Hepatocyte (in vitro differentiated cells): Measurements from ENCODE around the gene TXNRD2. TPM values are rescaled to one million over a fixed set of nuclear protein-coding genes. Genes with fewer than 3 reads are reported as not detected.

Experiments used
- DNase-seq: peaks from one replicate; pipeline ENCODE4 v3.0.0-alpha.2; 2016; ENCODE audit warnings: low spot score
- H2AFZ ChIP-seq: fragments of 200-600 bp; sonication (generic); 2 replicates; pipeline ENCODE4 v1.6.0; 2016; ENCODE audit warnings: antibody characterized with exemption, mild to moderate bottlenecking
- H3K27ac ChIP-seq: fragments of 200-600 bp; sonication (generic); 2 replicates; pipeline ENCODE4 v1.5.1; 2016; ENCODE audit warnings: mild to moderate bottlenecking
- H3K27me3 ChIP-seq: fragments of 200-600 bp; sonication (generic); 2 replicates; pipeline ENCODE4 v1.6.1; 2016
- H3K36me3 ChIP-seq: fragments of 200-600 bp; sonication (generic); replicated peaks from 2 replicates; pipeline ENCODE4 v1.5.1; 2016; ENCODE audit warnings: low read depth; ENCODE audit not compliant: insufficient read depth
- H3K4me1 ChIP-seq: fragments of 200-600 bp; sonication (generic); 2 replicates; pipeline ENCODE4 v1.5.1; 2016; ENCODE audit warnings: mild to moderate bottlenecking, moderate library complexity; ENCODE audit not compliant: insufficient read depth
- H3K4me2 ChIP-seq: fragments of 200-600 bp; sonication (generic); 2 replicates; pipeline ENCODE4 v1.6.0; 2016
- H3K4me3 ChIP-seq: fragments of 200-600 bp; sonication (generic); 2 replicates; pipeline ENCODE4 v1.5.1; 2016; ENCODE audit warnings: mild to moderate bottlenecking
- H3K79me2 ChIP-seq: fragments of 200-600 bp; sonication (generic); 2 replicates; pipeline ENCODE4 v1.6.0; 2017; ENCODE audit warnings: mild to moderate bottlenecking
- H3K9me2 ChIP-seq: fragments of 200-600 bp; sonication (generic); replicated peaks from 2 replicates; pipeline ENCODE4 v1.6.0; 2017; ENCODE audit warnings: mild to moderate bottlenecking; ENCODE audit not compliant: insufficient read depth
- H3K9me3 ChIP-seq: fragments of 200-600 bp; sonication (generic); 2 replicates; pipeline ENCODE4 v1.5.1; 2016; ENCODE audit warnings: low read depth, mild to moderate bottlenecking
- H4K20me1 ChIP-seq: fragments of 200-600 bp; sonication (generic); 2 replicates; pipeline ENCODE4 v1.6.0; 2016; ENCODE audit warnings: mild to moderate bottlenecking; ENCODE audit not compliant: insufficient read depth, poor library complexity, severe bottlenecking
- EZH2 ChIP-seq: fragments of 200-600 bp; sonication (generic); IDR thresholded peaks from 2 replicates; pipeline ENCODE4 v1.6.1; 2016; ENCODE audit warnings: antibody characterized with exemption, mild to moderate bottlenecking, borderline replicate concordance
- EZH2phosphoT487 ChIP-seq: fragments of 200-600 bp; sonication (generic); IDR thresholded peaks from one replicate; pipeline ENCODE4 v1.6.1; 2018; ENCODE audit warnings: antibody characterized with exemption, mild to moderate bottlenecking, low read depth, moderate library complexity; ENCODE audit not compliant: unreplicated experiment, severe bottlenecking
- WGBS: methylation state at CpG from one replicate; pipeline ENCODE4 v1.1.6; 2016; ENCODE audit warnings: low lambda C conversion rate; ENCODE audit errors: missing lambda C conversion rate; 5-methylcytosine and 5-hydroxymethylcytosine counted together
- polyA plus RNA-seq: library from polyadenylated mRNA; unstranded; fragments of >200 nt; fragmentation: Nextera tagmentation; extraction: Ambion mirVana; gene quantifications from 2 replicates; pipeline ENCODE4 v1.2.1, GENCODE V29; 2016
- total RNA-seq: library from RNA; depleted of rRNA; stranded (reverse); fragments of >200 nt; gene quantifications from 2 replicates; pipeline ENCODE4 v1.2.3, GENCODE V29; 2014
- TF ChIP-seq, protein P1 (sequence below): fragments of 200-600 bp; sonication (generic); IDR thresholded peaks from 2 replicates; pipeline ENCODE4 v1.5.1; 2016; ENCODE audit warnings: antibody characterized with exemption, mild to moderate bottlenecking; ENCODE audit not compliant: poor library complexity

The TXNRD2 gene
- total and polyA plus RNA-seq, 2 experiments from 2014 or later: 0.60 to 2.1 TPM

DNA sequence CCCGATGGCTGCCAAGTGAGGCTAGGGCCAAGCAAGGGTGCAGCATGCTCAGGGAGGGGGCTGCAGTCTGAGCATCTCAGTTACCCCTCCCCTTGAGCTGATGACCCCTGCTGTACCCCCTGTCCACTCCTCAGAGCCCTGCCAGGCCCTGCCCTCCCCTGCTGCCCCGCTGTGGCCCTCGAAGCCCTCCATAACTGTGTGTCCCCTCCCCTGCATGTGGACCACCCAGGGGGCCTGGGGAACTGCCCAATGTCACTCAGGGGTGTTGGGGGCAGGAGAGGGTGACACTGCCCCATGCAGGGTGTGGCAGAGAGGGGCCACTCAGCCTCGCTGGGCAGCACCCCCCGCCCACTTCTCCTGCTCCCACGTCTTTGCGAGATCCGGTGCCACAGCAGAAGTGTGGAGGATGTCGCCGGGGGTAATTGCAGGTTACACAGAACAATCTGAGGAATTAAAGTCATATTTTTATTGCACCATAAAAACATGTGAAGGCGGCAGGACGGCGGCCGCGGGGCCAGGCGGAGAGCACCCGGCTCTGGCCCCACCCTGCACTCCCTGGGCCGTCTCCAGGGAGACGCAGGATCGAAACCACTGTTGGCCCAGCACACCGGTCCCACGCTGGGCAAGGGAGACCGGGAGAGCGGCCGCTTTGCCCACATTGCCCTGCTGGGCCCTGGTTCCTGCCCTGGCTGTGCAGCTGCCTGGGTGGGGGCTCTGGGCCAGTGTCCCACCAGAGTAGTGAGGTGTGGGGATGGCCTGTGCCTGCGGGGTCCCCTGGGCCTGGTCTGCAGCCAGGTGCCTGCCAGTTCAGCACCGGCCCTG is 68.3 kb downstream of the TXNRD2 start:
- no peaks in the 10 kb centered on the region for H3K36me3 ChIP-seq
- no peak overlapping the region for H2AFZ ChIP-seq
- no peak for TF ChIP-seq EZH2
- no peak for TF ChIP-seq EZH2phosphoT487
- TF ChIP-seq, protein P1, sequence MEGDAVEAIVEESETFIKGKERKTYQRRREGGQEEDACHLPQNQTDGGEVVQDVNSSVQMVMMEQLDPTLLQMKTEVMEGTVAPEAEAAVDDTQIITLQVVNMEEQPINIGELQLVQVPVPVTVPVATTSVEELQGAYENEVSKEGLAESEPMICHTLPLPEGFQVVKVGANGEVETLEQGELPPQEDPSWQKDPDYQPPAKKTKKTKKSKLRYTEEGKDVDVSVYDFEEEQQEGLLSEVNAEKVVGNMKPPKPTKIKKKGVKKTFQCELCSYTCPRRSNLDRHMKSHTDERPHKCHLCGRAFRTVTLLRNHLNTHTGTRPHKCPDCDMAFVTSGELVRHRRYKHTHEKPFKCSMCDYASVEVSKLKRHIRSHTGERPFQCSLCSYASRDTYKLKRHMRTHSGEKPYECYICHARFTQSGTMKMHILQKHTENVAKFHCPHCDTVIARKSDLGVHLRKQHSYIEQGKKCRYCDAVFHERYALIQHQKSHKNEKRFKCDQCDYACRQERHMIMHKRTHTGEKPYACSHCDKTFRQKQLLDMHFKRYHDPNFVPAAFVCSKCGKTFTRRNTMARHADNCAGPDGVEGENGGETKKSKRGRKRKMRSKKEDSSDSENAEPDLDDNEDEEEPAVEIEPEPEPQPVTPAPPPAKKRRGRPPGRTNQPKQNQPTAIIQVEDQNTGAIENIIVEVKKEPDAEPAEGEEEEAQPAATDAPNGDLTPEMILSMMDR: no peak
- DNase-seq: no peak
- peaks cover 3% of the 10 kb centered on the region for H3K4me1 ChIP-seq
- no peaks in the 10 kb centered on the region for H3K27me3 ChIP-seq
- no peak overlapping the region for H3K27ac ChIP-seq
- H3K9me2 ChIP-seq: no peaks in the 10 kb centered on the region
- no peaks in the 10 kb centered on the region for H3K9me3 ChIP-seq
- no peaks in the 10 kb centered on the region for H3K79me2 ChIP-seq
- H3K4me2 ChIP-seq: no peak overlapping the region
- H4K20me1 ChIP-seq: no peaks in the 10 kb centered on the region
- no peak overlapping the region for H3K4me3 ChIP-seq
- 87% methylated on average over 25 of the region's 27 CpGs for WGBS

DNA sequence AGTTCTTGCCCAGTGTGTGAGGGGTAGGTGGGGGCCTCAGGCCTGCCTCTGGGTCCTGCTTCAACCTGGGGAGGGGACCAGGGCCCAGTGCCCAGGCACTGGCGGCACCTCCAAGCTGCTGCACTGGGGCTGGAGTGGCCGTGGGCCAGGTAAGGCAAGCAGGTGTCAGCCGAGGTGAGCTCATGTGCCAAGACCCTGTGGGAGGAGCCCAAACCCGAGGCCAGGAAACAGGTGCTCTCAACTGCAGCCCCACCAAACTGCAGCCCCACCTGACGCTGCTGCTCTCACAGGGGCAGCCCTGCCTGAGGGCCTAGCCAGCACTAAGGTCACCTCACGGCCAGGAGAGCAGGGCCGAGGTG is 68.9 kb downstream of the TXNRD2 start:
- Histone ChIP-seq H3K27ac (no peak overlapping the region), H3K9me2 (no peaks in the 10 kb centered on the region)
- DNase-seq: no peak

DNA sequence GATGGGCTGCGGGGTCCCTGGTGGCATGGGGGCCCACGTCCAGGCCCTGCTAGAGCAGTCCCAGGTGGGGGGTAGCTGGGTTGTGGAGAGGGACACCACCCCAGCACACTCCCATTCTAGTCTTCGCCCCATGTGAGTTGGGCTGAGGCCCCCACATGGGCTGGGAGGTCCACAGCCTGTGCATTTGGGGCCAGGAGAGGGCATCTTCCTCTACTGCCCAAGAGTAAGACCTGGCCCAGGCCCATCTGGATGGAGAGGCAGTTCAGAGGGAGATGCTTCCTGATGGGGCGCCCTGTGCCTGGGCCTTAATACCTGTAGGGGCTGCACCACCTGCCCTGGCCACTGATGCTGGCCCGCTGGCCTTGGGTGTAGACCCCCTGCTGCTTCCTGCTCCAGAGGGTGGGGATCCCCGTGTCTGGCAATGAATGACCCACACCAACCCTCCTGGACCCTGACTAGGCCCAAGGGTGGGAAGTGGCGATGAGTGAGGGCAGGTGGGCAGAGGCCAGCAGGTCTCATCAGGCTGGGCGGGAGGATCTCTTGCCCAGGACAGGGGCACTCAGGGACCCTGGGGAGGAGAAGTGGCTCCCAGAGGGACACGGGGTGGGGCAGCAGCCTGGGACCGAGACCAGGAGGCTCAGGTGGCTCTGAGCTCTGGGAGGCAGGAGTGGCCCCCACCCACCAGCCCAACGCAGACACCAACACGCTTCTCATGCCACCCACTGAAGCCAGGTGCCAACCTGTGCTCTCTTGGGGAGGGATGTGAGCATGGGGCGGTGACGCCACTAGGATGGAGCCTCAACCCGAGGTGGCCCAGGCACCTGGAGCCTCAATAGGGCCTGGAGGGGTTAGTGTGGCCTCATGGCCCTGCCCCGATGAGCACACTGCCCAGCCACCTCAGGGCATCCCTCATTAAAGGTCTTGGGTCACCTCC is 69.5 kb downstream of the TXNRD2 start:
- H3K79me2 ChIP-seq: no peaks in the 10 kb centered on the region
- no peak overlapping the region for H3K4me3 ChIP-seq
- no peaks in the 10 kb centered on the region for H3K36me3 ChIP-seq
- no peaks in the 10 kb centered on the region for H3K9me3 ChIP-seq
- no peak overlapping the region for H2AFZ ChIP-seq
- H3K4me1 ChIP-seq: peaks cover 3% of the 10 kb centered on the region
- H3K4me2 ChIP-seq: no peak overlapping the region
- no peak for DNase-seq
- no peaks in the 10 kb centered on the region for H4K20me1 ChIP-seq
- no peaks in the 10 kb centered on the region for H3K27me3 ChIP-seq
- H3K27ac ChIP-seq: no peak overlapping the region
- no peaks in the 10 kb centered on the region for H3K9me2 ChIP-seq
- TF ChIP-seq, protein P1: no peak
- TF ChIP-seq EZH2 (no peak), EZH2phosphoT487 (no peak)
- 95% methylated on average over 16 of the region's 16 CpGs for WGBS

More for the DNA sequence above, 68.9 kb downstream of the TXNRD2 start:
- Histone ChIP-seq H3K9me3 (no peaks in the 10 kb centered on the region), H3K4me1 (peaks cover 3% of the 10 kb centered on the region), H2AFZ (no peak overlapping the region), H3K4me2 (no peak overlapping the region), H3K27me3 (no peaks in the 10 kb centered on the region), H3K36me3 (no peaks in the 10 kb centered on the region), H4K20me1 (no peaks in the 10 kb centered on the region), H3K79me2 (no peaks in the 10 kb centered on the region), H3K4me3 (no peak overlapping the region)
- WGBS: 79% methylated on average over 7 of the region's 7 CpGs
- TF ChIP-seq EZH2phosphoT487 (no peak), EZH2 (no peak)
- TF ChIP-seq, protein P1: no peak
